K562 (cell line): ENCODE results near the gene TIMM8A. TPM values are rescaled to one million over a fixed set of nuclear protein-coding genes. Genes with fewer than 3 reads are reported as not detected.
A peak's percentile ranks its signal among the peaks of the same experiment; 100 is the strongest.

Experiments used
- CTCFL ChIP-seq: IDR thresholded peaks from 2 replicates; pipeline ENCODE4 v1.6.1; 2011; ENCODE audit warnings: borderline replicate concordance, low read depth, mild to moderate bottlenecking, moderate library complexity, low read length; ENCODE audit not compliant: insufficient read depth, poor library complexity, severe bottlenecking
- ELF2 ChIP-seq: fragments of 250-450 bp; sonication (Bioruptor Pico); IDR thresholded peaks from 2 replicates; pipeline ENCODE4 v1.5.0; 2021; ENCODE audit warnings: mild to moderate bottlenecking
- HDAC8 ChIP-seq: fragments of 450-650 bp; IDR thresholded peaks from 2 replicates; pipeline ENCODE4 v1.6.1; 2016; ENCODE audit warnings: mild to moderate bottlenecking, missing genetic modification characterization, moderate library complexity, missing compliant biosample characterization
- JUND ChIP-seq, 2 experiments: IDR thresholded peaks; 2 replicates in 1 of 2; 3 replicates in 1 of 2; pipeline ENCODE4 v1.6.1; 2011; ENCODE audit warnings: borderline replicate concordance in 2 of 2, low read depth in 2 of 2, low read length in 2 of 2, improper control_type of control experiment in 1 of 2, missing biosample characterization in 1 of 2, missing genetic modification characterization in 1 of 2, missing genetic modification reagents in 1 of 2
- PHF21A ChIP-seq: fragments of 450-650 bp; IDR thresholded peaks from 2 replicates; pipeline ENCODE4 v1.6.1; 2017; ENCODE audit warnings: low read depth, borderline replicate concordance
- PTRF ChIP-seq: fragments of 450-650 bp; IDR thresholded peaks from 2 replicates; pipeline ENCODE4 v1.6.1; 2016; ENCODE audit warnings: mild to moderate bottlenecking, missing genetic modification characterization, missing compliant biosample characterization
- SLC30A9 ChIP-seq: fragments of 250-450 bp; sonication (Bioruptor Pico); IDR thresholded peaks from 2 replicates; pipeline ENCODE4 v1.8.0; 2022; ENCODE audit warnings: mild to moderate bottlenecking, moderate library complexity
- THRAP3 ChIP-seq: fragments of 450-650 bp; IDR thresholded peaks from 2 replicates; pipeline ENCODE4 v1.6.1; 2016; ENCODE audit warnings: mild to moderate bottlenecking, inconsistent platforms, borderline replicate concordance
- ZNF174 ChIP-seq: fragments of 250-450 bp; sonication (Bioruptor Pico); IDR thresholded peaks from 2 replicates; pipeline ENCODE4 v1.4.0; 2020; ENCODE audit warnings: mild to moderate bottlenecking
- ZNF184 ChIP-seq: sonication (generic); formaldehyde crosslinking; IDR thresholded peaks from 2 replicates; pipeline ENCODE4 v1.5.0; 2020; ENCODE audit warnings: missing genetic modification reagents
- ZNF277 ChIP-seq: fragments of 250-450 bp; sonication (Bioruptor Pico); IDR thresholded peaks from 2 replicates; pipeline ENCODE4 v1.8.0; 2022; ENCODE audit warnings: inconsistent platforms, mild to moderate bottlenecking, moderate library complexity, borderline replicate concordance
- ZNF3 ChIP-seq: fragments of 250-450 bp; sonication (Bioruptor Pico); IDR thresholded peaks from 2 replicates; pipeline ENCODE4 v1.5.0; 2021; ENCODE audit warnings: mild to moderate bottlenecking, moderate library complexity
- ZNF507 ChIP-seq: conservative IDR thresholded peaks from 2 replicates; pipeline ENCODE4 v1.6.1; 2017; ENCODE audit warnings: missing genetic modification characterization, missing compliant biosample characterization
- ZNF639 ChIP-seq, 2 experiments: fragments of 200-800 bp in 1 of 2; sonication (Bioruptor generic) in 1 of 2; sonication (generic) in 1 of 2; formaldehyde crosslinking in 1 of 2; IDR thresholded peaks in 1 of 2; conservative IDR thresholded peaks in 1 of 2; 2 replicates each; pipeline versions ENCODE4 v1.5.0 to v1.6.1; 2016 to 2020; ENCODE audit warnings: missing compliant biosample characterization in 1 of 2, missing genetic modification characterization in 1 of 2, missing genetic modification reagents in 1 of 2
- ZNF780A ChIP-seq: fragments of 250-450 bp; sonication (Bioruptor Pico); IDR thresholded peaks from 2 replicates; pipeline ENCODE4 v1.5.0; 2021; ENCODE audit warnings: mild to moderate bottlenecking
- polyA plus RNA-seq, 8 experiments: library from polyadenylated mRNA; depleted of rRNA in 4 of 8; stranded (reverse) in 5 of 8; unstranded in 3 of 8; fragments of >200 nt; fragmentation: Nextera tagmentation in 2 of 8; fragmentation: Illumina TruSeq in 1 of 8; extraction: Ambion mirVana in 2 of 8; extraction: Trizol in 1 of 8; gene quantifications; 2 replicates each; pipeline versions ENCODE4 v1.2.1 to v1.2.3, GENCODE V29; 2011 to 2014; ENCODE audit warnings: inconsistent platforms in 1 of 8, missing spikeins in 1 of 8
- total RNA-seq, 7 experiments: library from RNA; depleted of rRNA in 6 of 7; stranded (reverse); fragments of >200 nt in 6 of 7; fragmentation: Illumina TruSeq in 2 of 7; extraction: Trizol in 2 of 7; gene quantifications; 2 replicates each; pipeline versions ENCODE4 v1.2.1 to v1.2.3, GENCODE V29; 2011 to 2021; ENCODE audit warnings: low replicate concordance in 1 of 7
- TF ChIP-seq, protein P1 (sequence below): fragments of 250-450 bp; sonication (Bioruptor Pico); IDR thresholded peaks from 2 replicates; pipeline ENCODE4 v1.5.1; 2021; ENCODE audit warnings: mild to moderate bottlenecking

Gene TIMM8A
- total and polyA plus RNA-seq, 9 of the 15 experiments (the other 6 are each of a cell fraction or from before 2014, with no cell fraction given): 10.9 to 132 (median 41.1) TPM

DNA sequence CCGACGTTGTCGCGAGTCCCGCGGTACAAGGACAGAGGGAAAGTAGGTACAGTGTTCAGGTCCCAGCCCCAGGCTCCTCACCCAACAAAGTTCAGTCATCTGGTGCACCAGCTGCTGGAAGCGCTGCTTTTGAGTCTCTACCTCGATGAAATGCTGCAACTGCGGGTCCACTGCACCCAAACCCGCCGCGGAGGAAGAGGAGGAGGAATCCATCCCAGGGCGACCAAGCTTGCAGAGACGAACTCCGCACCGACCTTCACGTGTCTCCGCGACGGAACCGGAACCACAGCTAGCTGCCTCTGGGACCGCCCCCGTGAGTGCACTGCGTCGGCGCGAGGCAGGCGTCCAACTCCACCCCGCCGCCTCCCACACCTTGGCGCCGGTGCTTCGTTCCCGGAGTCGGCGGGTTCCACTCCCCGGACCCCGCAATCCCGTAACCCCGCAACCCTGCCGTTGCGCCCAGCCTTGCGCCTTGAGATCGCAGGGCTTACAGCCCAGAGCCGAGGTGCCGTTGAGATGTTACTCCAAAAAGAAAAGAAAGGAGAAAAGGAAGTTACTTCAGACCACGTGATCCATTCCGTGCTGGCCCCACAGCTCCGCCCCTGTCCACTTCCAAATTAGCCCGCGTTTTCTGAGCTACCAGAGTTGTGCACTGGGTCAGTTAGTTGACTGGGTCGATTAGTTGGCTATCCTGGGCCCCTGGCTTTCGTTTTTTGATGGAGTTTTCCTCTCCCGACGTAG, at the start of gene TIMM8A (continued):
- TF ChIP-seq ZNF639 (CRISPR knock-in tag; conservative IDR thresholded peaks at IDR 0.05 in 1 of 2, IDR thresholded peaks at IDR 0.05 in 1 of 2): 0 out of 4 replicates have a peak, but pooled peaks of 1 of the 2 experiments have one; percentile 37
- no peak for TF ChIP-seq PHF21A
- no peak for TF ChIP-seq JUND (IDR thresholded peaks at IDR 0.05; ENCODE audit: borderline replicate concordance, low read depth, low read length)
- TF ChIP-seq JUND (tag; IDR thresholded peaks at IDR 0.05; ENCODE audit: borderline replicate concordance, low read depth, low read length): no peak
- no peak for TF ChIP-seq PTRF (tag)
- TF ChIP-seq ZNF184 (CRISPR knock-in tag): no peak
- TF ChIP-seq CTCFL: no peak
- no peak for TF ChIP-seq HDAC8 (tag)
- TF ChIP-seq ZNF3 (CRISPR knock-in tag): no peak
- TF ChIP-seq ZNF780A (CRISPR knock-in tag): no peak
- TF ChIP-seq ZNF507 (tag): no peak
- TF ChIP-seq ZNF174 (CRISPR knock-in tag): no peak
- TF ChIP-seq THRAP3: no peak
- TF ChIP-seq SLC30A9 (CRISPR knock-in tag): no peak
- no peak for TF ChIP-seq ZNF277 (CRISPR knock-in tag)
- no peak for TF ChIP-seq ELF2 (CRISPR knock-in tag)
- TF ChIP-seq, protein P1, sequence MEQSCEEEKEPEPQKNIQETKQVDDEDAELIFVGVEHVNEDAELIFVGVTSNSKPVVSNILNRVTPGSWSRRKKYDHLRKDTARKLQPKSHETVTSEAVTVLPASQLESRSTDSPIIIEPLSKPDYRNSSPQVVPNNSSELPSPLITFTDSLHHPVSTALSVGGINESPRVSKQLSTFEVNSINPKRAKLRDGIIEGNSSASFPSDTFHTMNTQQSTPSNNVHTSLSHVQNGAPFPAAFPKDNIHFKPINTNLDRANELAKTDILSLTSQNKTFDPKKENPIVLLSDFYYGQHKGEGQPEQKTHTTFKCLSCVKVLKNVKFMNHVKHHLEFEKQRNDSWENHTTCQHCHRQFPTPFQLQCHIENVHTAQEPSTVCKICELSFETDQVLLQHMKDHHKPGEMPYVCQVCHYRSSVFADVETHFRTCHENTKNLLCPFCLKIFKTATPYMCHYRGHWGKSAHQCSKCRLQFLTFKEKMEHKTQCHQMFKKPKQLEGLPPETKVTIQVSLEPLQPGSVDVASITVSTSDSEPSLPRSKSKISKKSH: no peak
